Measurements from ENCODE around the gene LGALS12. TPM values are rescaled to one million over a fixed set of nuclear protein-coding genes. Genes with fewer than 3 reads are reported as not detected.
"Not testable (repeated sequence)": the region's sequence is repeated elsewhere in the genome, so short reads cannot be mapped to it uniquely, and the experiment has no call there.

Gene LGALS12
- polyA plus RNA-seq, 1 donor: 4.8 TPM

DNA sequence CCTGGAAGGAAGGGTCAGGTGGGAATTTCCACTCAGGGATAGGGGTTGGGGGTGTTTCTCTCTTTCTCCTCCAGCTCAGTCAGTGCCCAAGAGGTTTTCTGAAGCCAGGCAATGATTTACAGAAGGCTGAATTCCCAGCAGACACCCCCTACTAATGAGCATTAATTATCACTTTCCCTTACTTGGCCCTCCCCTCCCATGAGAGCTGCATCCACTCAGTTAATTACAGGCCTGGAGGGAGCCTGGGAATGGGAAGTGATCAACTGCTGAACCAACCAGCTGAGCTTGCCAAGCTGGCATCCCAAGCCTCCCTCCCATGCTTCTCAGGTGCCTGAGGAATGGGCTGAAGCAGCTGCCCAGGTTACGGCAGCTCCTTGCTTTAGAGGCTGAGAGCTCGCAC, 992 bp downstream of the LGALS12 start:
- DNase-seq: no peak

- no peak for DNase-seq
Observed at GRCh38 chr11:63507511-63507910, 1.6 kb downstream of the LGALS12 start.

DNA sequence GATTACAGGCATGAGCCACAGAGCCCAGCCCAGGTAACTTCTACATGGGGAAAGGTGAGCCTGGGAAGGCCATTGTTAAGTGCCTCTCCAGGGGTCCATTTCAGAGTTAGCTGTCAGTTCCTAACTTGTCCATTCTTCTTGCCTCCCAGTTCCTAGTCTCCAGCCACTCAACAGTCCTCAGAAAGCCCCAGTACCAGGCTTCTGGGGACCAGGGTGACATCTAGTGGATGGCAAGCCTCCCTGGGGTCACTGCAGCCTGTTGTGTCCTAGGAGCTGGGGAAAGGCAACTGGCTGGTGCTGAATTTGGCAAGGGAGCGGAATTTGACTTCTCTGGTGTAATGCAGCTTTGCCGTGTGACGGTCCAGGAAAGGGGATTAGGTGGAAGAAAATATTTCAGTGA, 2.1 kb downstream of the LGALS12 start:
- DNase-seq: no peak

GRCh38 chr11:63508745-63509144, 2.9 kb downstream of the LGALS12 start:
- no peak for DNase-seq

GRCh38 chr11:63510360-63511047, 4.6 kb downstream of the LGALS12 start:
- no peak for DNase-seq

DNA sequence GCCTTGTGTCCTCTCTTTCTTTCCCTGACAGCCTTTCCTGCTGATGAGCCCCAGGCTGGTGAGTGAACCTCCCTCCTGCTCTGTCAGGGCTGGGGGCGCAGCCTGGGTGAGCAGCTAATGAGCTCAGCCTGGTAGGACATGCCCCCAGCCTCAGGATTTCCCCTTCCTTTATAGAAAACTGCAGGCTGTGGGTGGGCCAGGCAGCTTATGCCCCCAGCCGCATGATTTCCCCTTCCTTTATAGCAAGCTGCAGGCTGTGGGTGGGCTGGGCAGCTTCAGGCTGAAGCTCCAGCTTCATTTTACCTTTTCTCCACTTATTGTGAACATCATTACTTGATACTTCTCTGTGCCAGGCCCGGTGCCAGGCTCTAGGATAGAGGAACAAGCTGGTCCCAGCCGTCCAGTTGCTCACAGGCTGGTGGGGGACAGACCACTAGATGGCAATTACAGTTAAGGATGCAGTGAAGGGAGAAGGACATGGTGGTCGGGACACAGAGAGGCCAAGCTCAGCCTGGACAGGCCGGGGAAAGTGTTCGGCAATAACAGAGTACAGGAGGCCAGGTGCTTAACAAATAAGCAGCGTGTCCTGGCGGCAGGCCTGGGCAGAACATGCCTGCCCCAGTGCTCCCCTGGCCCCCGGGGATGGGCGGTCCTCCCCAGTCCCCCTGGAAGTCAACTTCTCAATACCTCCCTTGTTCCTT, 5.3 kb downstream of the LGALS12 start:
- no peak for DNase-seq

GRCh38 chr11:63512816-63513215, 6.9 kb downstream of the LGALS12 start:
- DNase-seq: no peak

- no peak for DNase-seq
Observed at GRCh38 chr11:63516109-63516508, 10.2 kb downstream of the LGALS12 start.

DNA sequence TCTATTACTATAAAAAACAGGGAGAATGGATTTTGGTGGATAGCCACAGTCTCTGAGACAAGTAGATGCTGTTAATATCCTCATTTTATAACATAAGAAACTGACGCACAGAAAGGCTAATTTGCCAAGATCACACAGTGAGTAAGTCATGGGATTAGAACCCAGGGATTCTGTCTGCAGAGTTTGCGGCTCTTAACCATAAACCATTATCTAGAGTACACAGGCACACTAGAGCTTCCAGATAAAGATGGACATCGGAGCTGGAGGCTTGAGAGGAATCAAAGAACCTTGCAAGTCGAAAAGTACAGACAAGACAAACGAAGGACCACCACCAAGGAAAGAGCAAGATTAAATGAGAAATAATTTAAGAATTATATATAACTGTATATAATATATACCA, 11.3 kb downstream of the LGALS12 start:
- DNase-seq: no peak

DNA sequence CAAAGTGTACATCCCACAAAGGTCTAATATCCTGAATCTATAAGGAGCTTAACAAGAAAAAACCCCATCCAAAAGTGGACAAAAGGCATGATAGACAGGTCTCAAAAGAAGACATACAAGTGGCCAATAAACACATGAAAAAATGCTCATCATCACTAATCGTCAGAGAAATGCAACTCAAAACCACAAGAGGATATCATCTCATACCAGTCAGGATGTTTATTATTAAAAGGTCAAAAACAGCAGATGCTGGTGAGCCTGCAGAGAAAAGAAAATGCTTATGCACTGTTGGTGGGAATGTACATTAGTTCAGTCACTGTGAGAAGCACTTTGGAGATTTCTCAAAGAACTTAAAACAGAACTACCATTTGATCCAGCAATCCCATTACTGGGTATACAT, 12.7 kb downstream of the LGALS12 start:
- DNase-seq: no peak

GRCh38 chr11:63520606-63521170, 14.8 kb downstream of the LGALS12 start:
- DNase-seq: no peak

GRCh38 chr11:63521896-63522295, 16.0 kb downstream of the LGALS12 start:
- DNase-seq: no peak

DNA sequence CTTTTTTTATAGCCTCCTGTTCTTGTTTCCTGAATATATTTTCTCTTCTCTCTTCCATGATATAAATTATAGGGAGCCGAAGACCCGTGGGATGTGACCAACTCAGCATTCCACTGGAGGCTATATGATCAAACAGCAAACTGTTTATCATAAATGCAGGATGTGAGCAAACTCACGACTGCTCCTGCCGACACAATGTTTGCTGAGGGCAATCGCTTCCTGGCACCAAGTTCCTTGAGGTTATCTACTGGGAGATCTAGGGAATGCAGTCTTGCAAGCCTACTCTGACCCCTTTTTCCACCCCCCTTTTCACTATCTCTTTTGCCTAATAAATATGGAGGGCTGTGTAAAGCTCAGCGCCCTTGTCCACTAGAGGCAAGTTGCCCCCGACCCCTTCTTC, 17.3 kb downstream of the LGALS12 start:
- DNase-seq: no peak

DNA sequence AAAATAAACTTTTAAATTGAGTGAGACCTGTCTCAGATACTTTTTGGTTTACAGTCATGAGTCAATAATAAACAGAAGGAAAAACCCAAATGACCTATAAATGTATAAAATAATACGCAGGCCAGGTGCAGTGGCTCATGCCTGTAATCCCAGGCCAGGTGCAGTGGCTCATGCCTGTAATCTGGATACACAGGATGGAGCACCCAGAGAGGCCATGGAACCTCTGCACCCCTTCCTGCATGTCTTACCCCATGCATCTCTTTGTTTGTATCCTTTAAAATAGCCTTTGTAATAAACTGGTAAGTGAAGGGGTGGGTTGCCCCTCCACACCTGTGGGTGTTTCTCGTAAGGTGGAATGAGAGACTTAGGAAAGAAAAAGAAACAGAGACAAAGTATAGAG, 21.8 kb downstream of the LGALS12 start:
- no peak for DNase-seq

DNA sequence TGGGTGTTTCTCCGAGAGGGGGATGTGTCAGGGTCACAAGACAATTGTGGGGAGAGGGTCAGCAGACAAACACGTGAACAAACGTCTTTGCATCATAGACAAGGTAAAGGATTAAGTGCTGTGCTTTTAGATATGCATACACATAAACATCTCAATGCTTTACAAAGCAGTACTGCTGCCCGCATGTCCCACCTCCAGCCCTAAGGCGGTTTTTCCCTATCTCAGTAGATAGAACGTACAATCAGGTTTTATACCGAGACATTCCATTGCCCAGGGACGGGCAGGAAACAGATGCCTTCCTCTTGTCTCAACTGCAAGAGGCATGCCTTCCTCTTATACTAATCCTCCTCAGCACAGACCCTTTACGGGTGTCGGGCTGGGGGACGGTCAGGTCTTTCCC, 22.3 kb downstream of the LGALS12 start:
- not testable (repeated sequence) for DNase-seq

DNA sequence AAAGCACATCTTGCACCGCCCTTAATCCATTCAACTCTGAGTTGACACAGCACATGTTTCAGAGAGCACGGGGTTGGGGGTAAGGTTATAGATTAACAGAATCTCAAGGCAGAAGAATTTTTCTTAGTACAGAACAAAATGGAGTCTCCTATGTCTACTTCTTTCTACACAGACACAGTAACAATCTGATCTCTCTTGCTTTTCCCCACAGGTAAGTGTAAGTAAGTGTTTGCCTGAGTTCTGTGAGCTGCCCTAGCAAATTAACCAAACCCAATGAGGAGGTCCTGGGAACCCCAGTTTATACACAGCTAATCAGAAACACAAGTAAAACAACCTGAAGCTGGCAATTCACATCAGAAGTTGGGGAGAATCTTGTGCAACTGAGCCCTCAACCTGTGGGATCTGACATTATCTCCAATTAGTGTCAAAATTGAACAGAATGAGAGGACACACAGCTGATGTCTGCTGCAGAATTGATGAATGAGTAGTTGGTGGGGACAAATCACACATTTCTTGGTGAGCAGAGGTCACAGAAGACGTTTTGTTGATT, 22.9 kb downstream of the LGALS12 start:
- not testable (repeated sequence) for DNase-seq

DNA sequence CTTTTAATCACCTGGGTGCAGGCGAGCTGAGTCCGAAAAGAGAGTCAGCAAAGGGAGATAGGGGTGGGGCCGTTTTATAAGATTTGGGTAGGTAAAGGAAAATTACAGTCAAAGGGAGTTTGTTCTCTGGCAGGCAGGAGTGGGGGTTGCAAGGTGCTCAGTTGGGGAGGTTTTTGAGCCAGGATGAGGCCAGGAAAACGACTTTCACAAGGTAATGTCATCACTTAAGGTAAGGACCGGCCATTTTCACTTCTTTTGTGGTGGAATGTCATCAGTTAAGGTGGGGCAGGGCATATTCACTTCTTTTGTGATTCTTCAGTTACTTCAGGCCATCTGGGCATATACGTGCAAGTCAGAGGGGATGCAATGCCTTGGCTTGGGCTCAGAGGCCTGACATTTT, 23.5 kb downstream of the LGALS12 start:
- DNase-seq: not testable (repeated sequence)

DNA sequence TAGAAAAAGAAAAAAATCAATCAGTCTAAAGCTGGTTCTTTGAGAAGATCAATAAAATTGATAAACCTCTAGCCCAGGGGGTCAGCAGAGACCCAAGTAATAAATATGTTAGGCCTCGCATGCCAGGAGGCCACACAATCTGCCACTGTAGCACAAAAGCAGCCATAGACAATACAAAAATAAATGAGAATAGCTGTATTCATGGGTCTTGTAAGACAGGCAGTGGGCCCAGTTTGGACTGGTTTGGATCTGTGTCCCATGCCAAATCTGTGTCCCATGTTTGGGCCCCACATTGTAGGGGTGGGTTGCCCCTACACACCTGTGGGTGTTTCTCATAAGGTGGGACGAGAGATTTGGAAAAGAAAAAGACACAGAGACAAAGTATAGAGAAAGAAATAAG, 24.1 kb downstream of the LGALS12 start:
- DNase-seq: no peak

DNA sequence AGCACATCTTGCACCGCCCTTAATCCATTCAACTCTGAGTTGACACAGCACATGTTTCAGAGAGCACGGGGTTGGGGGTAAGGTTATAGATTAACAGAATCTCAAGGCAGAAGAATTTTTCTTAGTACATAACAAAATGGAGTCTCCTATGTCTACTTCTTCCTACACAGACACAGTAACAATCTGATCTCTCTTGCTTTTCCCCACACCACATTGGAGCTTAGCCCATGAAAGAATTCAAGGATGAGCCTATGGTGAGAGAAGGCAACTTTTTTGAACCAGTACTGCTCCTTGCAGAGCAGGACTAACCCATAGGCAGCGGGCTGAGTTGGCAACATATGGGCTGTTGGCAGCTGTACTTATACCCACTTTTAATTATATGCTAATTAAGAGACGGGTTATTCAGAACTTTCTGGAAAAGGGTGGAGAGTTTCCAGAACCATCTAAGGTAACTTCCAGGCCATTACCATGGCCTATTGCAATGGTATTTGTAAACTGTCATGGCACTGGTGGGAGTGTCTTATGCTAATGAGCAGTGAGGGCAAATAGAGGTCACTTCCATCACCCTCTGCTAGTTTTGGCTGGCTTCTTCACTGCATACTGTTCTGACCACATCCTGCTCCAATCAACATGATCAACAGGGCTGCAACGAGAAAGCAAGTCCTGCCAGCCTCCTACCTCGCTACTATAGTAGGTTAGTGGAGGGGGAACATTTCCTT, 25.3 kb downstream of the LGALS12 start:
- DNase-seq: not testable (repeated sequence)

- DNase-seq: no peak
Observed at GRCh38 chr11:63532117-63532516, 26.2 kb downstream of the LGALS12 start.

DNA sequence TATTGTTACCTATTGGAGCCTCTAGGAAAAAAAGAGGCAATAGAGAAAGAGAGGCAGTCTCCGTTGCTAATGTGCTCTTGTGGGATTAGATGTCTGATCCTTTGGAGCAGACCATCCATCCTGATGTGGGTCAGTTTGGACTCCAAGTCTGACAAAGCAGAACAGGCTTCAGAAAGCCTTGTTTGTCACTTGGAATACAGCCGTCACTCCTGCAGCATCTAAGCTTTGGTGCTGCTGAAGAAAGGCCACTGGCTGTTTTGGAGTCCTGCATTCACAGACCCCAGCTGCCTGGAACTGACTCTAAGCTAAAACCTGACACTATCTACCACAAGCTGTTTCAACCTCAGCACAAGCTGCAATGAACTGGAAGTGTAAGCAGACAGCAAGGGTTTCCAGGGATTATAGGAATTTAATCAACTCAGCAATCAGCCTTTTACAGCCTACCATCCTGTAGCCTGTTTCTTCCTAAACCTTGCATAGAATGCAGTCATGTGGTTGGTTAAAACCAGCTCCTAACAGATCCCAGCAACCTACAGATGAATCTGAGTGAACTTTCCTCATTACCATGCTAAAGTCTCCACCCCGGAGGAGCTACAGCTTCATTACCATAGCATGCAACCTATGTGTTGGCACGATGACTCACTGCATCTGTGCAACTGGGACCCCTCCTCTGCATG, 27.1 kb downstream of the LGALS12 start:
- DNase-seq: no peak

- no peak for DNase-seq
Observed at GRCh38 chr11:63534076-63534475, 28.2 kb downstream of the LGALS12 start.

Data from hindlimb muscle (tissue), 1 donor.